Stimulated activated CD4-positive, alpha-beta T cell treated with anti-CD3 and anti-CD28 coated beads, TNF-alpha, amount 100 ng/mL, for 48 hours (primary cell): ENCODE data around the gene KDELR1.
"Not testable (repeated sequence)": the region's sequence is repeated elsewhere in the genome, so short reads cannot be mapped to it uniquely, and the experiment has no call there.

Experiments
- DNase-seq, 3 donors: peaks; one replicate each; pipeline ENCODE4 v3.0.0-alpha.2; 2020; ENCODE audit warnings: low read depth in 3 of 3

Gene KDELR1

DNA sequence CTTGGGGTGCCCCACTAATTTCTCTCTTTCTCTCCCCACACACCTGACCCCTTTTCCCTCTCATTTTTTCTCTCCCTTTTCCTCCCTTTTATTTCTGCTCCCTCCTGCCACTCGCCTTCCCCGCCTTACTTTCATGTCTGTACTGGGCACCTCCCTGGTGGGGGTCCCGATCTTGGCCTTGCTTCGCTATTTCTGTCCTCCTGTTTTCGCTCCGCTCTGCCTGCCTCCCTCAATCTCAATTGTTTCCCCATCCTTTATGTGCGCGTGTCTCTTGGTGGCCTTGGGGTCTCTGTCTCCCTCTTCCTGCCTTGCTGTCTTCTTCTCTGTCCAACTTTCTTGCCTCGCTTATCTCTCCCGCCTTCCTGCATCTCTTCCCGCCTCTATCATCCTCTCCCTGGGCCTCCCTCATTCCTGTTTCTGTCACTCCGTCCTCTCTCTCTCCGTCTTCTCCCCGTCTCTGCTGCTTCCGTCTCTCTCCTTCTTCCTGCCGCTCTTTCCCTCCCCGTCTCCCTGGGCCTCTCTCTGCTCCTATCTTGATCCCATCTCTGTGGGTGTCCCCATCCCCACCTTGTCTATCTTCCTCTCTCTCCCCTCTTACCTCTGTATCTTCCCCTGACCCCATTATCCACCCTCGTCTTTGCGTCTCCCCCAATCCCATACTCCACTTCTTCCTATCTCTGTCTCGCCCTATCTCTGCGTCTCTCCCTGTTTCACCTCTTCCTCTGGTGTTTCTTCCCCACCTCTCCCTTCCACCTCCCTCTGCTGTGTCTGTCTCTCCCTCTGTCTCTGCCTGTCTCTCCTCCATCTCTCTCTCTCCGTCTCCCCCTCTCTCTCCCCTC lies 6.1 kb upstream of the KDELR1 start:
- DNase-seq, result no peak

DNA sequence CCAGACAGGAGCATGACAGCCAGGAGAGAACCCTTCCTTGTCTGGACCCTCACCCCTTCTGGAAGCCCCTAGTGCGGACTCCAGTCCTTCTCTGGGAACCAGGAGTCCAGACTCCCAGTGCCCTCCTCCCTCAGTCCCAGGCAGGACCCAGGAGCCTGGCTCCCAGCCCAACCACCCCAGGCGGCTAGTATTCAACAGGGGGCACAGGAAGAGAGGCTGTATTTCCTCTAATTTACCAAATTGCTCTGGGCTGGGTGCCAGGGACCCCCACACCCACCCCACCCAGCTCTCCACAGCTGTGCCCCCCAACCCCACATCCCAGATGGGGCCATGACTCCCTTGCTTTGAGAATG lies 5.4 kb upstream of the KDELR1 start:
- DNase-seq, result no peak

DNA sequence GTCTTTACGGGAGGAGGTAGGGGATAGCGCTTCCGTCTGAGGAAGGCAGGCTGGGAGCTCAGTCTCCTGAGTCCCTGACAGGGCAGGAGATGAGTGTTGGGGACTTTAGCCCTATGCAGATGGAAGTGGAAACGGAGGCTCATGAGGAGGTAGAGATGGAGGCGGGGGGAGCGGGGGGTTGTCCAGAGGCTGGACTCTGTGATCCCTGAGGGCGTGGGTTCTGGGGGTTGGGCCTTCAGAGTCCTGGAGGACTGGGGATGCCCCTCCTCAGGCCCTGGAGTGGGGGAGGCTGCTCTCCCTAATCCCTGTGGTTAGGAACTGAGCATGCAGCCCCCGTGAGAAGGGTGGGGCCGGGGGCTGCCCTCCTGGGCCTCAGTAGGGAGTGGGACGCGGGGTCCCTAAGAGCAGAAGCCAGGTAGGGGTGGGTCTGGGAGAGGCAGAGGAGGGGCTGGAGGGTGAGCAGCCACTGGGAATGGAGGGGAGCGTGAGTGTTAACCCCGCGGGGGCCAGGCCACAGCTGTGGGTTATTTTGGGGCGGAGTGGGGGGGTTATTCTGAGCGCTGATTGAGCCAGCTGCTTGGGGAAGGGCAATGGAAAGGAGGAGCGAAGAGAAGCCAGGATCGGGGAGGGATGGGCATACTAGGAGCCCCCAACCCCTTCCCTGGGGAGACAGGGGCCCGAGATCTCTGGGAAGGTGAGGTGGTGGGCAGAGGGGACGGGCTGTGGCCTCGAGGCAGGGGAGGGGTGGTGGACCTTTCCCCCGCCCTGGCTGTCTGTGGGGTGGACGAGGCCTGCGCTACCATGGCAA lies 4.9 kb upstream of the KDELR1 start:
- DNase-seq, result no peak

DNA sequence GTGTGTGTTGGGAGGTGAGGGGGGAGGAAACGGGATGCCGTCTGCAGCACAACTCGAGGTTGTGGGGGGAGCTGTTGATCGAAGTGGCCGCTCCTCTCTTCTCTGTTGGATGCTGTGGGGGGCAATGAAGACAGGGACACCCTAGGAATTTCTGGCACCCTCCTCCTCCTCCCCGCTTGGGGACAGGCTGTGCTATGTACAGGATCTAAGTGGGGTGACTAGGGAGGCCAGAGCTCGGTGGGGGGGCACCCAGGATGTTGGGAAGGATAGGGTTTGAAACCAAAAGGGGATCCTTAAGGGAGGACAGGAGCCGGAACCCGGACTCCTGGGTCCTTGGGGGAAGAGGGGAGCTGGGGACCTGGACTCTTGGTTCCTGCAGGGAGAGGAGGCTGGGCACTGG lies 4.1 kb upstream of the KDELR1 start:
- DNase-seq, result no peak

DNA sequence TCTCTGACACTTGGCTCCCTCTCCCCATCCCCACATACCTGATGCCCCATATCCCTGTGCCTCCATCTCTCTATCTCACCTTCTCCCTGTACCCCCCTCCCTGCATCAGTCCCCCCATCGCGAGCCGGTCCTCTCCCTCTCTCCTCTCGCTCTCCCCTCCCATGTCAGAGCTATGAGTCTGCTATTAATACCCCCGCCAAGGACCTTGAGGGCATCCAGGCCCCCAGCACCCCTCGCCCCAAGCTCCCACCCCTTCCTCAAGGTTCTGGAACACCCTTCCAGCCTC lies 3.8 kb upstream of the KDELR1 start:
- no peak for DNase-seq

DNA sequence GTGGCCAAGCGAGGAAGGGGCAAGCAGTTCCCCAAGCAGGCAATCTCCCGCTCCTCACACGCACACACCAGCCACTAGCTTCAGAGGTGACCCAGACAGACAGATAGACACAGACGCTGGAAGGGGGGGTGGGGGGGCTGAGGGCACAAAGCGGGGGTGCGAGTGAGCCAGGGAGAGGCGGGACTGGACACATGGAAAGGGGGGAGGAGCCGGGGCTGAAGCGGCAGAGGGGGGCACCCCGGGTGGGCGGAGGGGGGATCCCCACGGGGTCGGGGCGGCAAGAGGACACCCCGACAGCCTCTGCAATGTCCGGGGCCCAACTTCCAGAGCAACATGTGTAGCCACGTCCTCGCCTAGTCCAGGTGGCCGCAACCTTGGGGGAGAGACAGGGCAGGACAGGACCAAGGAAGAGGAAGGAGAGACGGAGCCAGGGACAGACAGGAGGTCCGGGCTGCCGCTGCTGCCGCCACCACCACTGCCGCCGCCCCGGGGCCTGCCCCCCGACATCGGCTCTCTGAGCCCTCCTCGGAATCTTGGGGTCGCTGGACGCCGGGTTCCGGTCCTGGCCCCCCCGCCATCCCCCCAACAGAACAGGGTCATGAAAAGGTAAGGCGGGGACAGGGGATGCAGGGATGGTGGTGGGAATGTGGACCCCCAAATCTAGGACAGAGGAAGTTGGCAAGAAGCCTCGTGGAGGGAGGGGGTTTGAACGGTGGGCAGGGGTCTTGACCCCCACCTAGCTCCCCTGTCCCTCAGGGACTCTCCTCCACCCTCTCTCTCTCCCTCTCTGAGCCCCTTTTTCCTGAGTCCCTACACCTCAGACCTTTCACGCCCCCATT lies 3.2 kb upstream of the KDELR1 start:
- no peak for DNase-seq

DNA sequence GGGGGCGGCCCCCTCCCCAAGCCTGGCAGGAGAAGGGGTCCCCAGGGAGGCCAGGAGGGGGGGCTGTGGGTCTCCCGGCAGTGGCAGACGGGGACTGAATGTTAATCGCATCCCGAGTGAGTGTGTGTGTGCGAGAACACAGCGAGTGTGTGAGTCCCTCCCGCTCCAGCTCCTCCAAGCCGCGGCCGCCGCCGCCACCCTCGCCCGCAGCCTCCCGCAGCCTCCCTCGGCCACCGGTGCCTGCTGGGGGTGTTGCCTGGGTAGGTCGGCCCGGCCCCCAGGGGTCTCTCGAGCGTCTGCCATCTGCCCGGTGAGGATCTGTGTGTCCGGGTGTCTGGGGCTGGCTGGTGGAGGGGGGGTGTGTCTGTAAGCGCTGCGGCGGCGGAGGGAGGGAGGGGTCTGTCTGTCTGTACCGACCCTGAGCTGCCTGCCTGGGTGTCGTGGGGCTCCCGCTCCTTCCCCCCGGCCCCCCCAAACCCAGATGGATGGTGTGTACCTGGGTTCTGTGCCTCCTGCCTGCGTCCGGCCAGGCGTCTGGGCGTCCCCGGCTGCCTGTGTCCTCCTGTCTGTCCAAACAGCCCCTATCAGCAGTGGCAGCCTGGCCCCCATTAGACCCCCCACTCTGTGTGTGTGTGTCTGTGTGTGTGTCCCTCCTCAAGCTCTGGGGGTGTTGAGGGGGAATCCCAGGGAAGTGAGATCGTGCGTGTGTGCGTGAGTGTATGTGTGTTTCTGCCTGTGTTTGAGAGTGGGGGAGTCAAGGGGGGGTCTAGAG lies 2.4 kb upstream of the KDELR1 start, which contains the start of gene GRIN2D:
Gene GRIN2D (plus strand): TSS at position 110 of the 772 bp plus-strand sequence. CDS start 4,725 bp downstream, outside the sequence.
- no peak for DNase-seq

DNA sequence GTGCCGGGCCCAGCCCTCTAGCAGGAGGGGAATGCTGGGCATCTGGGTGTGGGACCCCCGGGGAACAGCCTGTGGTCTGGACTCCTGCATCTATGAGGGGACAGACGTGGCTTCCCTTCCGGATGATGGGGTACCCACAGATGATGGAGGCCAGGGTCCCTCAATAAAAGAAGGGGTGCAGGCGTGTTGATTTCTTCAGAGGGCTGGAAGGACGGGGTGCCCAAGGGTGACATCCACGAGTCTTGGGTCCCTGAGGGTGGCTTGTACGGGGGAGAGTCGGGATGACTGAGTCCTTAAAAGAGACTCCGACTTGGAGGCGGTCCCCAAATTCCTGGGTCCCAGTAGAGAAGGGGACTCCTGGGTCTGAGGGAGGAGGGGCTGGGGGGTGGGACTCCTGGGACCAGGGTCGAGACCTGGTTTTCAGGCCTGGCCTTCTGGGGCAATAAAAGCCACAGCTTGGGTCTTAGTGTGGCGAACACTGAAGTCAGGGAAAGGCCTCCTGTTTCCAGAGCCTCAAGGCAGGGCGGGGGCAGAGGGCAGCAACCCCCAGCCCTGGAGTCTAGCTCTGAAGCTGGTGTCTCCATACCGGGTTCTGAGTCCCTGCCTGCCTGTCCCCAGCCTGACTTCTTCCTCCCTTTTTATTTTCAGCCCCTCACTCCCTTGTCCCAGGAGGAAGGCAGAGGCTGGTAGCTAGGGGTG lies 1.7 kb upstream of the KDELR1 start:
- no peak for DNase-seq

DNA sequence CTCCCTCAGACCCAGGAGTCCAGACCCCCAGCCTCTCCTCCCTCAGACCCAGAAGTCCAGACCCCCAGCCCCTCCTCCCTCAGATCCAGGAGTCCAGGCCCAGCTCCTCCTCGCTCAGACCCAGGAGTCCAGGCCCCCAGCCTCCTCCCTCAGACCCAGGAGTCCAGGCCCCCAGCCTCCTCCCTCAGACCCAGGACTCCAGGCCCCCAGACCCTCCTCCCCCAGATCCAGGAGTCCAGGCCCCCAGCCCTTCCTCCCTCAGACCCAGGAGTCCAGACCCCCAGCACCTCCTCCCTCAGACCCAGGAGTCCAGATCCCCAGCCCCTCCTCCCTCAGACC lies 624 bp upstream of the KDELR1 start:
- not testable (repeated sequence) for DNase-seq

DNA sequence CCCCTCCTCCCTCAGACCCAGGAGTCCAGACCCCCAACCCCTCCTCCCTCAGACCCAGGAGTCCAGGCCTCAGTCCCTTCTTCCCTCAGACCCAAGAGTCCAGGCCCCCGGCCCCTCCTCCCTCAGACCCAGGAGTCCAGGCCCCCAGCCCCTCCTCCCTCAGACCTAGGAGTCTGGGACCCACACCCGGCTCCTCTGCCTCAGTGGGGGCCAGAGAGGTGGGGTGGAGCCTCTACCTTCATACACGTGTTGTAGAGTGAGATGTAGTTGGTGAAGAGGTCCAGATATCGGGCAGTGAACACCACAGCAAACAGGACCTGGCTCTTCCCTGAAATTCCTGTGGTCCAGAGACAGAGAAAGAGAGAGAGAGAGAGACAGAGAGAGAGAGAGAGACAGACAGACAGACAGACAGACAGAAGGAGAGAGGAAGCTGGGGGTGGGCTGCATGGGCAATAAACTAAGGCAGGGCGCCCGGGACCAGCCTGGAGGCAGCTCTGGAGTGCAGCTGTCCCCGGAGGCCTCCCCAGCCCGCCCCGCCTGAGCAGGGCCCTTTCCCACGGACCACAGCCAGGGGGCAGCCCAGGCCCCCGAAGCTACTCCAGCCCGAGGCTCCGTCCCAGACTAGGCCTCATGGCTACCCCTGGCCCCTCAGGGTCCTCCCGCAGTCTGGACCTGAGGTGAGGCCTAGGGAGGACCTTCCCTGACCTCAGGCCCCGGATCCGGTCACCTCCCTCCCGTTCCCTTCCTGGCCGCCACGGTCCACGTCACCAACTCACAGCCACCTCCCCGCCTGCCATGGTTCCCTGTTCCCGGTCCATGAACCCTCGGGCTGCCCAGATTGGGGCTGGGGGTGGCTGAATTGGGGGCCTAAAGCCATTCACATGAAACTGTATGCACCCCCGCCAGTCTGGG lies 907 bp downstream of the KDELR1 start:
- DNase-seq, result peak in 1 of 3 donors; percentile 61

DNA sequence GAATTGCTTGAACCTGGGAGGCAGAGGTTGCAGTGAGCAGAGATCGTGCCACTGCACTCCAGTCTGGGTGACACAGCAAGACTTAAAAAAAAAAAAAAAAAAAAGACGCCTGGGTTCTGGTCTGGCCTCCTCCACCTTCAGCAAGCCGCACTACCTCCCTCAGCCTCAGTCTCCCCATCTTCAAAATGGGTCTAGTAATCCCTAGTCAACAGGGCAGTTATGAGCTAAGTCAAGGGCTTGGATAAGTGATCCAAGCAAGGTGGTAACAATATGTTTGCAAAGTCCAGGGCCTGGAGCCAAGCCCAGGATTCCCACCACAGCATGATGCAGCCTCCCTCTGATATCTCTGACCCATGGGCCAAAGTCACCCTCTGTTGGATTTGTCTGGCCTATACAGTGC lies 4.4 kb downstream of the KDELR1 start:
- no peak for DNase-seq

DNA sequence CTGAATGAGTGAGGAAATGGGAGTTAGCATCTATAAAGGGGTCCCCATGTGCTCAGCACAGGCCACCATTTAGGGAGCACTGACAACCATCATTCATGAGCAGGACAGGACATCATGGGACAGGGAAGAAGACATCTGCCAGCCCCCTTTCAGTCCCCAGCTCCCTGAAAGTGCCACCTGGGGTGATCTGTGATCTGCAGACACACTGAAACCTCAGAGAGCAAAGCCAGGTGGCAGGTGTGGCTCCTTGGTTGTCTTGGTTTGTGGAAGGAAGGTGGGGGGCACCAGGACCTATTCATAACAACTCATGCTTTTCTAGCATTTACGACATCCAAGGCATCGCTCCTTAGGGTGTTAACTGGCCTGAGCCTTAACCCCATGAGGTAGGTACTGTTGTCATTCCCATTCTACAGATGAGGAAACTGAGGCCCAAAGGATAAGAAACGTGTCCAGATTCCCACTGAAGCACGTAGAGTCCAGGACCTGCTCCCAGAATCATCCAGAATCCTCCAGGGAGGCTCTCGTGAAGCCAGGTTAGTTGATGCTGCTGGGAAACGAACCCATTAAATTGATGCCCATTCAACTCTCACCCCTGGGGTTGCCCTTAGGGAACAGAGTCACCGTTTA lies 5.8 kb downstream of the KDELR1 start:
- DNase-seq, result no peak

DNA sequence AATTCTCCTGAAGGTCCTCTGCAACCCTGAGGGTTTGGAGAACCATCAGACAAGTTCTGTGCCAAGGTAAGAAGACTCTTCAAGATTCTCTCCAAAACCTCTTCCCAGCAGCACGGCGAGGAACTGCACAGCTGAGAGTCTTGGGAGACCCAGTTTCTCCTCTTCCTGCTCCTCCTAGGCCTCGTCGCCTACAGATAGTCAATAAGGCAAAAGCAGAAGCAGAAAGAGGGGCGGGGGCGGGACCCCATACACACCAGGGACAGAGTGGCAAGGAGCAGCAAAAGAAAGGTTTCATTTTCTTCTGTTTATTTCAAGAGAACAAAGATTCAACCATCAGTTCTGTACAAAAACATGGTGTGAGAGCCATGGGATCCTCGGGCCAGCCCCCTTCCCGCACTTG lies 9.1 kb downstream of the KDELR1 start:
- DNase-seq, result no peak

DNA sequence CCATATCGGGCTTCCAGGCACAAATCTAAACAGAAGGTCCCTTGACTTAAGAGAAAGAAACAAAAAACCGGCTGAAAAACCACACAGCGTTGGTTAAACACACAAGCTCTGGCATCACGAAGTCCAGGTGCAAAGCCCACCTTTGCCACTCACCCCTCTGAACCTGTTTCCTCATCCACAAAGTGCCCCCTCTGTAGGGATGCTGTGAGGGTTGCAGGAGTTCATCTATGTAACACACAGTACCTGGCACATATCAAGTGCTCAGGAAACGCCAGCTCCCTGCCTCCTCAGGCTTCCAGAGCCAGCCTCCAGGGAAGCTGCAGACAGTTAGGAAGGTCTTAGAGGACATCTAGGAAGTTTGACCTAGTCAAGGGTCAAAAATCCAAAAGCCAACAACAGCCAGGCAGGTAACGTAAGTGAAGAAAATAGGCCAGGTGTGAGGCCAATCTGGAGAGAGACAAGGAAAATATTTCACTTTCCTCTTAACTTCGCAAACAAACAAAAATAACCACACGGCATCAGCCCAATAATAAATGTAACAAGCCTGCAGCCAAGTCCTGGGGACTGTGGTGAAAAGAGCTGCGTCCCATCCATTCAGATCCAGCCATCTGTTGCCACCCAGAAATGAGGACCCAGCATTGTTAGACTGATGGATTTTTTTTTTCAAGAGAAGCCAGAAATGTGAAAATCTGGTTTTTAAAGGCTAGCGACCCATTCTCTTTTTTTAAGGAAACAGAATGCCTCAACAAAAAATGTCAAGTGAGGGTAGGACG lies 10.0 kb downstream of the KDELR1 start:
- no peak for DNase-seq

DNA sequence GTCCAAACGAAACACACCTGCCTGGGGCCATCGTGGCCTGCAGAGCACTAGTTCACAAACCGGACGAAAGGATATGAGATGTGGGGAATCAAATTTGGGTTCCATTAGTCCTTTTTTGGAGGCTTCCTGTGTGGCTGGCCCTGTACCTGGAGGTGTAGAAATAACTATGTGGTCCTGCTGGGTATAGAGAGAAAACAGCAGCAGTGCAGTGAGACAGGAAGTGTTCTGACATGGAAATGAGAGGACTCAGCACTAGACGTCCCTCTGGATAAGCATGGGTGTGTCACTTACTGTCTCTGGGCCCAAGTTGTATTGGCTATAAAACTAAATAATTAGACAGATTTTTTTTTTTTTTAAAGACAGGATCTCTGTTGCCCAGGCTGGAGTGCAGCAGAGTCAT lies 12.3 kb downstream of the KDELR1 start:
- no peak for DNase-seq

DNA sequence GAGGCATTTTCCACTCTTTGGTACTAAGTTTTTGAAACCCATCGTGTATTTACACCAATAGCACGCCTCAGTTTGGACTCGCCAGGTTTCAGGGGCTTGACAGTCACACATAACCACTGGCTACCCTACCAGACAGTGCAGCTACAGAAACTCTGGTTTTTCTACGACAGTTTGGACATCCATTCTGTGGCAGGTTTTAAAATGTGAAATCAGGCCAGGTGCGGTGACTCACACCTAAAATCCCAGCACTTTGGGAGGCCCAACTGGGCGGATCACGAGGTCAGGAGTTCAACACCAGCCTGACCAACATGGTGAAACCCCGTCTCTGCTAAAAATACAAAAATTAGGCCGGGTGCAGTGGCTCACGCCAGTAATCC lies 13.2 kb downstream of the KDELR1 start:
- DNase-seq, result no peak

DNA sequence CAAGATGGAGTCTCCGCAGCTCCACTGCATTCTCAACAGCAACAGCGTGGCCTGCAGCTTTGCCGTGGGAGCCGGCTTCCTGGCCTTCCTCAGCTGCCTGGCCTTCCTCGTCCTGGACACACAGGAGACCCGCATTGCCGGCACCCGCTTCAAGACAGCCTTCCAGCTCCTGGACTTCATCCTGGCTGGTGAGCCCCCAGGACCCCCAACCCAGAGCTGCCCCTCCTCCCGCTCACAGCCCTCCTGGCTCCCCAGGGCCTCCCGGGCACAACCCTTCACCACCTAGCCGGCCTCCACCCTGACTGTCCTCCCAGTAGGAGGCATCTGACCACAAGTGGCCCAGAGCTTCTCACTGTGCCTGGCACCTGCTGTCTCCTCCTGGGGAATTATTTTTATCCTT lies 17.8 kb downstream of the KDELR1 start:
- no peak for DNase-seq

DNA sequence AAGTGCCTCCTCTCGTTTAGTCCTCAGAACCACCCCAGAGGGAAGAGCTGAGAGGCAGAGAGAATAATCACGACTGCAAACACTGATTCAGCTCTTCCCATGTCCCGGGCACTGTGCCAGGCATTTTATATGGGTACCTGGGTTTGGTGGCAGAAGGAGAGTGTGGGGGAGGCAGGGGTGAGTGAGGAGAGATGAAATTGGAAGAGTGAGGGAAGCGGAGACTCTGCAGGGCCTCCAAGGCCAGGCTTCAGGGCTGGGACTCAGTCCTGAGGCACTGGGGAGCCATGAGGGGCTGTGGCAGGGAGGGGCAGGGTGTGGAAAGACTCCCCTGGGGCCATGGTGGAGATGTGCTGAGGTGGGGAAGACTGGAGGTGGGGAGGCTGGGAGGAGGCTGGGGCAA lies 18.4 kb downstream of the KDELR1 start:
- no peak for DNase-seq

DNA sequence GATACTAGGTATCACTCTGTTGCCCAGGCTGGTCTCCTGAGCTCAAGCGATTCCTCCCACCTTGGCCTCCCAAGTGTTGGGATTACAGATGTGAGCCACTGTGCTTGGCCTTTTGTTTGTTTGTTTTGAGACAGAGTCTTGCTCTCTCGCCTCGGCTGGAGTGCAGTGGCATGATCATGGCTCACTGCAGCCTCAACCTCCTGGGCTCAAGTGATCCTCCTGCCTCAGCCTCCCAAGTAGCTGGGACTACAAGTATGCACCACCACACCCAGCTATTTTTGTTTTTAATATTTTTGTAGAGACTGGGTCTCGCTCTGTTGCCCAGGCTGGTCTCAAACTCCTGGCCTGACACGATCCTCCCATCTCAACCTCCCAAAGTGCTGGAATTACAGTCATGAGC lies 19.6 kb downstream of the KDELR1 start:
- DNase-seq, result not testable (repeated sequence)
